HCEC 1CT (cell line): ENCODE data around the gene GAB3.
"Not testable (repeated sequence)": the region's sequence is repeated elsewhere in the genome, so short reads cannot be mapped to it uniquely, and the experiment has no call there.

Source experiments
- DNase-seq: peaks from one replicate; pipeline ENCODE4 v3.0.0-alpha.2; 2017

Gene GAB3

DNA sequence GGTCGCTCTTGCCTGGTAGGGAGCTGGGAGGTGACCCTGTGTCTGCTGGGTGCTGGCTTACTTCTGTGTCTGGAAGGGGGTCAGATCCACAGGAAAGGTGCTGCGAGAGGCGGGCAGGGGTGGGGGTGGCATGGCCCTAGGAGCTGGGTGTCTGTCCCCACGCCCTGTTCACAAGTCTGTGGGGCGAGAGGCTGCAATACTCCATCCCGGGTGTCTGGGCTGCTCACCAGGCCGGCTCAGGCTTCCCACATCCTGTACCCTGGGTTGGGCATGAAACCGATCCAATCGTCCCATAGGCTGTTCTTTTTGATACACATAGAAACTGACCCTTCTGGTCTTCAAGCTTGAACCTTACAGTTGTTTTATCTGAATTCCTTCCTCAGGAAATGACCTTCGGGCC lies 96.5 kb downstream of the GAB3 start:
- no peak for DNase-seq

DNA sequence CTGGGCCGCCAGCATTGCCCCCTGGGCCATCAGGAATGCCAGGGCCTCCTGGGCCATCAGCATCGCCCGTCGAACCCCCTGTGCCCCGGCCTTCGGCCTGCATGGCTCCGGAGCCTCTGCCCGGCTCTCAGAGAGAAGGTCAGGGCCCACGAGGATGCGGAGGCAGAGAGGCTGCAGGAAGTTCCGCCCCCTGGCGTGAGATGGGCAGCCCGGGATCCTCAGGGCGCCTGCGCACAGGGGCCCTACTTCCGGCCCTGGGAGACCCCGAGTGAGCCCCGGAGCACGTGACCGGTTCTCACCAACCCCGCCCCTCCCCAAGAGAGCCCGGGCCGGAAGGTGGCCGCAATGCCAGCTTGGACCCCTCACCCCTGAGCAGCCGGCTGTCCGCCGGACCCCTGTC lies 97.5 kb downstream of the GAB3 start, which contains the start of gene CTAG2:
TSS of gene CTAG2 (minus strand) at position 167 of the 400 bp plus-strand sequence. CDS start at position 103, 64 bp downstream.
- not testable (repeated sequence) for DNase-seq

- DNase-seq, result no peak
Observed at GRCh38 chrX:154653048-154653401, 97.9 kb downstream of the GAB3 start.

DNA sequence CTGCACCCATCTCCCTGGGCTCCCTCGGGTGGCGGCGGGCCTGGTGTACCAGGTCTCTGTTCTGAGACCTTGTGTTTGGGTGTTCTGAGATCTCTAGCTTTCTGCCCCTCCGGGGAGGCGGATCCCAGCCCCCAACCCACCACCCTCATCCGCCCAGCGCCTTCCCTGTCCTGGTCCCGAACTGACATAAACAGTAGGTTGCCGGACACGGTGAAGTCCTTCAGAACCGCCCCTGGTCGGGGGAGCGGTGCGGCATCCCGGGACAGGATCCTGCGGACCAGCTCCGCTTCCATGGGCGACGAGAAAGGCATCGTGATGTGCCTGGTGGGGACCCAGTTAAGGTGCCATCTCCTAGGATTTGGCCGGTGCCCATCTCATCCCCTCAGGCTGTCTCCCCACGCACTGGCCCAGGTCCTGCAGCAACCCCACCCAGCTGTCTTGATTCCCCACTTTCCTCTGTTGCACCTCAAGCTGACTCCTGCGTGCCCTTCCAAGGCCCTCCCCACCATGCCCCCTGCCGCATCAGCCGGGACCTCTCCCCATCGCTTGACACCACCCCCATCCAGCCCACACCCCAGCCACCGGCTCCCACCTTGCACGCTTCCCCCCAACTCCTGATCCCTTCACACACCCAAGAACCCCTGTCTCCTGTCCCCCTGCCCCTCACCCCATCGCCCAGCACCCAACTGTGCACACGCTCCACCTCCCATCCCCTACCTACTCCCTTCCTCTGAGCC lies 98.4 kb downstream of the GAB3 start:
- no peak for DNase-seq

DNA sequence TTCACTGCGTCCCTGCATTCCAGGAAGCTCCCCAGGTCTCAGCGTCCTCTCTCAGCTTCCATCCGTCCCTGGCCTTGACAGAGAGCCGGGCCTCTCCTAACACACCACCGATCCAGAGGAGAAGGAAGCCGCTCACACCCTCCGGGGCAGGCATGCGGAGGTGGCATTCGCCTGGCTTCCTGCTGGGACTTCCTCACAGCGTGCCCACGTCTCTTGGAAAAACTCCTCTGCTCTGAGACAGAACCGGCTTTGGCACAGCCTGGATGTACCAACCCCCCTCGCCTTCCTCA lies 100.7 kb downstream of the GAB3 start:
- no peak for DNase-seq

DNA sequence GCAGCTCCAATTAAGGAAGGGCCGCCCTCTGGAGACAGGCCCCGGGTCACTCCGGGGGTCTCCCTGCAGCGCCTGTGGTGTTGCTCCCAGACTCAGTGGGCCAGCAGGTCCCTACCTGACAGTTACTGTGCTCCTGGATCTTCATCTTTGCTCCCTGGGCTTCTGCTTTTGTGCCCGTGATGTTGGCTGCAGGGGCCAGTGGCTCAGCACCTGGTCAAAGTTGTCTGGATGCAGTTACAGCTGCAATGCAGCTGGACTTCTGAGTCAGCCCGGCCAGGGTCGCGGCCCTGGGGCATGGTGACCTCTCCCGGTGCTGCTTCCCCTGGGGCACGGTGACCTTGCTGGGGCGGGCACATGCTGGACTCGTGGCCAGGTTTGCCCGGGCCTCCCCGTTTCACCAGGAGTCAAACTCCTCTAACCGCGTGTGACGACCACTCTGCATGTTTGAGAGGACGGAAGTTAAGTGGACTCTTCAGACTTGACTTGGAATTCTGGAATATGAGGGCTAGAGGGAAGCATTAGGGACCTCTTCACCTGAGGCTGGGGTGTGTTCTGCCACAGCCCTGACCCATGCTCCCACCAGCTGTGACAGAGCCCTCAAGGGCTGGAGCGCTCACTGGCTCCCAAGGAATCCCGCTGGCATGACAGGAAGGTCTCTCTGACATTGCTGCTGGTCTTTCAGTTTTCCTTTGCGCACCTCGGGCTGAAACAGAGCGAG lies 101.2 kb downstream of the GAB3 start:
- no peak for DNase-seq

DNA sequence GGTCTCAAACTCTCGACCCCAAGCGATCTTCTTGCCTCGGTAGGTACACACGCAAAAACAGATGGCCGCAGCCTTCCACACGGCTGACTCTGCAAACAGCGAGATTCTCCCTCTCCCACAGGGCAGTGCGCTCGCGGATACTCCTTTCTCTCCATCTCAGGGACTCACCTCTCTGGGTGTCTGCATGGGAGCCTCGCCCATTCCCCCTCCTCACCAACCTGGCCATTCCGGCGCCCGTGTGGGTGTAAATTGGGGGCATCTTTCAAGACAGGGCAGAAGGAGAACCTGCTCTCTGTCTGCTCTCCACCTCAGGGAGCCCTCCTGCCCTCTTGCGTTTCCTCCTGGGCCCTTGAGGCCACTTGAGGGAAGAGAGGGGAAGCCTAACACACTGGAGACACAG lies 101.9 kb downstream of the GAB3 start:
- DNase-seq, result no peak

DNA sequence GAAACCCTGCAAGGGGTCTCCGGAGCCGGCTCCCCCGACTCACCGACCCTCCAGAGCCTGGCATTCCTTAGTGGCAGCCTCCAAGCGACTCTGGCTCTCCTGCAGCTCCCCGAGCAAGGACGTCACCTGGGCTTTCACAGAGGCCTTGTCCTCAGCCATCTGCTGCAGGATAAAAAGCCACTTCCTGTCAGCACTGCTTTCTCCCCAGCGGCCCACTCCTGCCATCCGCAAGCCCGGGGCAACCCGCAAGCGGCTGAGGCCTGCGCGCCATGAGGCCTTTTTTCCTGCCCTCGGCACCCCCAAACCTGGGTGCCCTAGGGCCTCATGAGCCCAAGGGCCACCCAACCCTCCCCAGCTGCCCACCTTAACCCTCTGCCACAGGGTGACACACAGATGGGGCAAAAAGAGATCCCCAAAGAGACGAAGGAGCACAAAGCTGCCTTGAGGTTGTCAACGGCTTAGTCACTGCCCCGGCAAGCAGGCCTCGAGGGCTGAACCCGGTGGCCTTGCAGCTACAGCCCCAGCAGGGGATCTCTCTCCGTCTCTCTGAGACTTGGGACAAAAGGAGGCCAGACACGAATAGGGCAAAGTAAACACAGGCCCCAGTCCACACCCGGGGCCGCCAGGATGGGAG lies 105.0 kb downstream of the GAB3 start:
- not testable (repeated sequence) for DNase-seq

- not testable (repeated sequence) for DNase-seq
Observed at GRCh38 chrX:154643708-154644107, 107.2 kb downstream of the GAB3 start.

DNA sequence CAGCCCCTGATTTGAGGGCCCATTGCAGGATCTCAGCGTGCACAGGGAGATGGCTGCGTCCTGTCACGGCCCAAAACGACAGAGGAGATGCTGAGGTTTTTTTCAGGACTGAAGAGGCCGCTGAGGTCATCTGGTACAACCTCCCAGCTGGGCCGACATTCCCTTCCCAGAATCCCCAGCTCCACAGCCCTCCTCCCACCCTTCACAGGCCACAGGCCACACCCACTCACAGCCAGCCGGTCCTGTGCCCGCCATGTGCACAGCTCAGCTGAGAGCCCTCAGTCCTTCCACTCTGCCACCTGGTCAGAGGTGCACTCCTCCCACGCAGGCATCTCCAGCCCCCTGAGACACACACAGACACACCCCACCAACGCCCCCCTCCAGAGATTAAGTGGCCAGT lies 109.1 kb downstream of the GAB3 start:
- not testable (repeated sequence) for DNase-seq

- not testable (repeated sequence) for DNase-seq
Observed at GRCh38 chrX:154633661-154634060, 117.2 kb downstream of the GAB3 start.

DNA sequence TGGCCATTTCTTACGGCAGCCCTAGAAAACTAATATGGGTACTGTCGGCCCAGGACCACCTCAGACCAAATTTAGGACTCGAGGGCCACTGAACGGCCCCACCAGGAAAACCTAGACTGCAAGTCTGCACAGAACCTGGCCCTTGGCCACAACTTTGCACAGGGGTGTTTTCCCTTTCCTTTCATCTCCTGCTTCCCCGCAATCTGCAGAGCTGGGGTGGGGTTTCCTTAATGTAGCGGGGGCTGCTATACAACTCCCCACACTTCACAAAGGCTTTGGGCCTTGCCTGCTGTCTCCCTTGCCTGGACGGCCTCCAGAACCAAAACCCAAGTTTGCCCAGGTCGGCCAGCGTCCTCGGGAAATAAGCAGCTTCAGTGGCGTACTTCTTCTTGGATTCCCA lies 119.9 kb downstream of the GAB3 start:
- not testable (repeated sequence) for DNase-seq

DNA sequence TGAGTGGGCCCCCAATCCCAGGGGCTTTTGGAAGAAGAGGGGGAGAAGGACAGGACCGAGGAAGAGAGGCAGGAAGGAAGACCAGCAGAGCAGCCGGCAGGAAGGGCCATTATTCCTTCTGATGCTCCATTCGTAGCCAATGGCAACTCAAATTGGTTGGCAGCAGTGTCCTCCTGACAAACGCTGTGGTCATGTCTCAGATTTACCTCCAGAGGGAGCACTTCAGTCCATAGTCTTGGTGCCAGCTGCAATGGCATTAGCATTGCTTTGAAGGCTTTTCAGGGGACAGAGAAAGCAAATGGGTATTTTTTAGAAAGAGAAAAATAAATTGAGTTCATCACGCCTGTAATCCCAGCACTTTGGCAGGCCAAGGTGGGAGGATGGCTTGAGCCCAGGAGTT lies 121.9 kb downstream of the GAB3 start:
- not testable (repeated sequence) for DNase-seq
